ENCODE measurements around the gene PSTPIP2.

DNA sequence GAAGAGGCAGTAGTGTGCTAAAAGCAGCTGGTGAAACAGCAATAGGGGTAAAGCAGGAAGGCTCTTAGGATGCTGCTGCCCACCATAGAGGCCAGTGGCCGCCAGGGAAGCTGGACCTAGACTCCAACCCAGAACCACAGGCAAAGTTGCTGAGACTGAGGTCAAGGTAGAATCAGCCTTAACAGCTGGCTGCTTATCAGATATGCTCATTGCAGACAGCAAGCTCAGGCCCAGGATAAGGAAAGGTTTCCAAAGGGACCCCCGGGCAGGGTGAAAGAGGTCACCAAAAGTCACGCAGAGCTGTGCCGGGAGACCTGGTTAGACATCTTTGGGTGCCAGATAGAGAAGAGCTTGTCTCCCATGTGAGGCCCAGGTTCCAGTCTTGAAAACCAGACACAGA is 62.0 kb downstream of the PSTPIP2 start:
- TF ChIP-seq, protein P1, sequence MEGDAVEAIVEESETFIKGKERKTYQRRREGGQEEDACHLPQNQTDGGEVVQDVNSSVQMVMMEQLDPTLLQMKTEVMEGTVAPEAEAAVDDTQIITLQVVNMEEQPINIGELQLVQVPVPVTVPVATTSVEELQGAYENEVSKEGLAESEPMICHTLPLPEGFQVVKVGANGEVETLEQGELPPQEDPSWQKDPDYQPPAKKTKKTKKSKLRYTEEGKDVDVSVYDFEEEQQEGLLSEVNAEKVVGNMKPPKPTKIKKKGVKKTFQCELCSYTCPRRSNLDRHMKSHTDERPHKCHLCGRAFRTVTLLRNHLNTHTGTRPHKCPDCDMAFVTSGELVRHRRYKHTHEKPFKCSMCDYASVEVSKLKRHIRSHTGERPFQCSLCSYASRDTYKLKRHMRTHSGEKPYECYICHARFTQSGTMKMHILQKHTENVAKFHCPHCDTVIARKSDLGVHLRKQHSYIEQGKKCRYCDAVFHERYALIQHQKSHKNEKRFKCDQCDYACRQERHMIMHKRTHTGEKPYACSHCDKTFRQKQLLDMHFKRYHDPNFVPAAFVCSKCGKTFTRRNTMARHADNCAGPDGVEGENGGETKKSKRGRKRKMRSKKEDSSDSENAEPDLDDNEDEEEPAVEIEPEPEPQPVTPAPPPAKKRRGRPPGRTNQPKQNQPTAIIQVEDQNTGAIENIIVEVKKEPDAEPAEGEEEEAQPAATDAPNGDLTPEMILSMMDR (IDR thresholded peaks at IDR 0.05): no peak
- TF ChIP-seq POLR2A (IDR thresholded peaks at IDR 0.05): no peak
- no peak for TF ChIP-seq POLR2AphosphoS5 (IDR thresholded peaks at IDR 0.05)
- TF ChIP-seq EP300 (IDR thresholded peaks at IDR 0.05): no peak

Data from gastroesophageal sphincter (tissue), 3 donors.